B cell (primary cell): ENCODE measurements around the gene FAM118A. TPM values are rescaled to one million over a fixed set of nuclear protein-coding genes. Genes with fewer than 3 reads are reported as not detected.

Experiments
- ATAC-seq: fragments of 200-7000 bp; cut with Tn5 transposase; one replicate; pipeline ENCODE4 v1.10.0; 2021; ENCODE audit warnings: low read depth, mild to moderate bottlenecking, moderate number of reproducible peaks, moderate library complexity
- CTCF ChIA-PET: fragments of 350-600 bp; sonication (Branson Sonifier 250); formaldehyde crosslinking; loops from one replicate; lab custom pipeline; 2021; ENCODE audit warnings: antibody characterized with exemption, inconsistent platforms; lab: Charles Lee
- POLR2A ChIA-PET: fragments of 350-600 bp; sonication (Branson Sonifier 250); formaldehyde crosslinking; loops from one replicate; lab custom pipeline; 2021; ENCODE audit warnings: antibody characterized with exemption; lab: Charles Lee
- DNase-seq: peaks from one replicate; pipeline ENCODE4 v3.0.0; 2013
- H2AFZ ChIP-seq: 2 replicates; pipeline ENCODE4 v1.6.1; 2012; ENCODE audit warnings: mild to moderate bottlenecking, low read depth, low read length; ENCODE audit not compliant: insufficient read depth, poor library complexity, severe bottlenecking
- H3K27ac ChIP-seq, 2 donors: 1 replicate in 1 of 2; 2 replicates in 1 of 2; pipeline ENCODE4 v1.5.1; 2012 to 2013; ENCODE audit warnings: low read length in 2 of 2, mild to moderate bottlenecking in 2 of 2, moderate library complexity in 1 of 2
- H3K27me3 ChIP-seq, 4 experiments: fragments of 200-600 bp in 1 of 4; sonication (generic) in 1 of 4; replicated peaks in 1 of 4; 1 replicate in 2 of 4; 2 replicates in 2 of 4; pipeline versions ENCODE4 v1.6.1 to v1.7.0; 2013 to 2016; ENCODE audit warnings: low read length in 3 of 4, mild to moderate bottlenecking in 2 of 4, mixed read lengths in 1 of 4, moderate library complexity in 1 of 4; ENCODE audit not compliant: insufficient read depth in 4 of 4, control insufficient read depth in 3 of 4; ENCODE audit errors: control extremely low read depth in 1 of 4
- H3K36me3 ChIP-seq, 2 experiments: replicated peaks in 1 of 2; 1 replicate in 1 of 2; 2 replicates in 1 of 2; pipeline versions ENCODE4 v1.6.1 to v1.7.1; 2013; ENCODE audit warnings: low read length in 1 of 2; ENCODE audit not compliant: insufficient read depth in 2 of 2, control insufficient read depth in 1 of 2; ENCODE audit errors: control extremely low read depth in 1 of 2, extremely low read depth in 1 of 2
- H3K4me1 ChIP-seq, 2 donors: fragments of 200-600 bp in 1 of 2; sonication (generic) in 1 of 2; 1 replicate in 1 of 2; 2 replicates in 1 of 2; pipeline versions ENCODE4 v1.5.1 to v1.6.1; 2013 to 2017; ENCODE audit warnings: low read length in 2 of 2; ENCODE audit not compliant: control insufficient read depth in 2 of 2, insufficient read depth in 2 of 2
- H3K4me2 ChIP-seq: replicated peaks from 2 replicates; pipeline ENCODE3; 2012; ENCODE audit warnings: mild to moderate bottlenecking, low read depth, low read length; ENCODE audit not compliant: poor library complexity, severe bottlenecking
- H3K4me3 ChIP-seq, 5 experiments: fragments of 200-600 bp in 1 of 5; sonication (generic) in 1 of 5; 1 replicate in 3 of 5; 2 replicates in 2 of 5; pipeline versions ENCODE4 v1.5.1 to v1.7.0; 2011 to 2016; ENCODE audit warnings: low read length in 4 of 5, mild to moderate bottlenecking in 4 of 5, low read depth in 2 of 5, control low read depth in 1 of 5, moderate library complexity in 1 of 5; ENCODE audit not compliant: insufficient read depth in 1 of 5; ENCODE audit errors: control extremely low read depth in 1 of 5, extremely low read depth in 1 of 5
- H3K79me2 ChIP-seq: fragments of 200-600 bp; sonication (generic); one replicate; pipeline ENCODE4 v1.6.0; 2016; ENCODE audit warnings: low read length; ENCODE audit not compliant: control insufficient read depth, insufficient read depth
- H3K9ac ChIP-seq: fragments of 200-600 bp; sonication (generic); 2 replicates; pipeline ENCODE4 v1.6.1; 2017; ENCODE audit warnings: mild to moderate bottlenecking, low read length, moderate library complexity
- H3K9me3 ChIP-seq, 3 donors: one replicate each; pipeline versions ENCODE4 v1.6.1 to v1.7.1; 2013; ENCODE audit warnings: low read length in 2 of 3; ENCODE audit not compliant: control insufficient read depth in 2 of 3, insufficient read depth in 1 of 3; ENCODE audit errors: control extremely low read depth in 1 of 3
- H4K20me1 ChIP-seq: 2 replicates; pipeline ENCODE4 v1.6.0; 2012; ENCODE audit warnings: mild to moderate bottlenecking, low read length; ENCODE audit not compliant: insufficient read depth, control insufficient read depth, poor library complexity, severe bottlenecking
- H3K27ac Mint-ChIP-seq: one replicate; pipeline ENCODE4 v1.8.0; 2021; ENCODE audit warnings: mixed read lengths
- H3K27me3 Mint-ChIP-seq: one replicate; pipeline ENCODE4 v1.8.0; 2021; ENCODE audit warnings: mixed read lengths
- H3K4me1 Mint-ChIP-seq: one replicate; pipeline ENCODE4 v1.8.0; 2021; ENCODE audit warnings: mixed read lengths
- H3K4me3 Mint-ChIP-seq: one replicate; pipeline ENCODE4 v1.8.0; 2021; ENCODE audit warnings: mixed read lengths
- H3K9me3 Mint-ChIP-seq: one replicate; pipeline ENCODE4 v1.8.0; 2022; ENCODE audit warnings: mixed read lengths; ENCODE audit not compliant: insufficient read depth
- CTCF ChIP-seq: fragments of 200-600 bp; IDR thresholded peaks from one replicate; pipeline ENCODE4 v1.8.0; 2022; ENCODE audit warnings: antibody characterized with exemption, mild to moderate bottlenecking
- EZH2 ChIP-seq: IDR thresholded peaks from 2 replicates; pipeline ENCODE4 v1.6.1; 2012; ENCODE audit warnings: borderline replicate concordance, low read depth, mild to moderate bottlenecking, moderate library complexity, low read length; ENCODE audit not compliant: insufficient read depth, poor library complexity, severe bottlenecking
- WGBS: methylation state at CpG from one replicate; pipeline ENCODE4 v1.1.5; 2013; ENCODE audit warnings: missing lambda C conversion rate; ENCODE audit not compliant: insufficient coverage; 5-methylcytosine and 5-hydroxymethylcytosine counted together
- intact Hi-C: fragments of 100-400 bp; cut with micrococcal nuclease; formaldehyde crosslinking; loops from one replicate; pipeline ENCODE4 v1.10.0; 2022
- polyA plus RNA-seq: library from polyadenylated mRNA; depleted of rRNA; stranded (reverse); fragments of >200 nt; gene quantifications from 2 replicates; pipeline ENCODE4 v1.2.3, GENCODE V29; 2012
- total RNA-seq, 2 donors: library from RNA; stranded (reverse); fragments of 120-200 nt in 1 of 2; gene quantifications; 1 replicate in 1 of 2; 2 replicates in 1 of 2; pipeline versions ENCODE4 v1.2.3 to v1.2.4, GENCODE V29; 2013 to 2022

Gene FAM118A
- total and polyA plus RNA-seq, 2 donors (not counting 1 experiment from before 2014, with no cell fraction given) = 66.5 to 216 TPM

- no peaks in the 10 kb centered on the region for H3K79me2 ChIP-seq
- peaks cover 35 to 40% of the 10 kb centered on the region in 2 donors for H3K4me1 ChIP-seq
- peaks cover 0 to 3% (median 0%) of the 10 kb centered on the region in 4 experiments for H3K27me3 ChIP-seq
- POLR2A ChIA-PET = interaction anchor here (0.8 to 2.1 kb wide), 6 partner anchors 9 to 48 kb away, joined by 3 to 11 read pairs (median 6); partner anchors contain the start of gene FAM118A
- ATAC-seq (no peak), DNase-seq (no peak)
- no peaks in the 10 kb centered on the region for H3K27me3 Mint-ChIP-seq
- peak overlapping the region; percentile 53 for H3K27ac Mint-ChIP-seq
- CTCF ChIA-PET = interaction anchor here (0.5 to 2.1 kb wide), 11 partner anchors 14 to 175 kb away, joined by 3 to 15 read pairs (median 3); partner anchors contain the start of gene NUP50
- H3K36me3 ChIP-seq = no peaks in the 10 kb centered on the region
- peaks cover 9% of the 10 kb centered on the region for H4K20me1 ChIP-seq
- intact Hi-C loops = no loop called here
- H2AFZ ChIP-seq = no peak overlapping the region
- H3K9me3 Mint-ChIP-seq = no peaks in the 10 kb centered on the region
- TF ChIP-seq CTCF = no peak
- TF ChIP-seq EZH2 = no peak
- peak overlapping the region; percentile 35 for H3K9ac ChIP-seq
- H3K4me3 ChIP-seq = peak overlapping the region in 4 of 5 experiments; percentile 16 to 56 (median 38)
- peak overlapping the region; percentile 87 for H3K4me3 Mint-ChIP-seq
- no peak overlapping the region for H3K27ac ChIP-seq
- H3K4me1 Mint-ChIP-seq = peaks cover 51% of the 10 kb centered on the region
- 56% methylated on average over 13 of the region's 13 CpGs for WGBS
- H3K9me3 ChIP-seq = no peaks in the 10 kb centered on the region
- peak overlapping the region; percentile 89 for H3K4me2 ChIP-seq
These were observed 47.4 kb upstream of the FAM118A start for GRCh38 chr22:45262195-45262930.
